B cell (primary cell): Measurements from ENCODE around the gene CLP1.

Experiments
- EZH2 ChIP-seq: IDR thresholded peaks from 2 replicates; pipeline ENCODE4 v1.6.1; 2012; ENCODE audit warnings: borderline replicate concordance, low read depth, mild to moderate bottlenecking, moderate library complexity, low read length; ENCODE audit not compliant: insufficient read depth, poor library complexity, severe bottlenecking
- TF ChIP-seq, protein P1 (sequence below): fragments of 200-600 bp; IDR thresholded peaks from one replicate; pipeline ENCODE4 v1.8.0; 2022; ENCODE audit warnings: antibody characterized with exemption, mild to moderate bottlenecking

DNA sequence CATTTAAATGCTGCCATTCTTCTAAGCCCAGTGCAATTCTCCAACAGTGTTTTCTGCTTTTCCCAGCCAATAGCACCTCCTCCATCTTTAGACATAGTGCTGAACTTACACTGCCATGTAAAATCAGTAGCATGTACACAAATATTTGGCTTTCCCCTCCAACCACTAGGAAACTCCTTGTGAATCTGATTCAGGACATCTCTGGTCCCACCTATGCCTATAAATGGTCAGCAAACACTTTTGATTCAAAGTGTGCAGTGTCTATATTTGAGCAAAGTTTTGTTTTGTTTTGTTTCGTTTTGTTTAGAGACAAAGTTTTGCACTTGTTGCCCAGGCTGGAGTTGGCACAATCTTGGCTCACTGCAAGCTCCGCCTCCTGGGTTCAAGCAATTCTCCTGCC lies 32.7 kb upstream of the CLP1 start:
- TF ChIP-seq, protein P1, sequence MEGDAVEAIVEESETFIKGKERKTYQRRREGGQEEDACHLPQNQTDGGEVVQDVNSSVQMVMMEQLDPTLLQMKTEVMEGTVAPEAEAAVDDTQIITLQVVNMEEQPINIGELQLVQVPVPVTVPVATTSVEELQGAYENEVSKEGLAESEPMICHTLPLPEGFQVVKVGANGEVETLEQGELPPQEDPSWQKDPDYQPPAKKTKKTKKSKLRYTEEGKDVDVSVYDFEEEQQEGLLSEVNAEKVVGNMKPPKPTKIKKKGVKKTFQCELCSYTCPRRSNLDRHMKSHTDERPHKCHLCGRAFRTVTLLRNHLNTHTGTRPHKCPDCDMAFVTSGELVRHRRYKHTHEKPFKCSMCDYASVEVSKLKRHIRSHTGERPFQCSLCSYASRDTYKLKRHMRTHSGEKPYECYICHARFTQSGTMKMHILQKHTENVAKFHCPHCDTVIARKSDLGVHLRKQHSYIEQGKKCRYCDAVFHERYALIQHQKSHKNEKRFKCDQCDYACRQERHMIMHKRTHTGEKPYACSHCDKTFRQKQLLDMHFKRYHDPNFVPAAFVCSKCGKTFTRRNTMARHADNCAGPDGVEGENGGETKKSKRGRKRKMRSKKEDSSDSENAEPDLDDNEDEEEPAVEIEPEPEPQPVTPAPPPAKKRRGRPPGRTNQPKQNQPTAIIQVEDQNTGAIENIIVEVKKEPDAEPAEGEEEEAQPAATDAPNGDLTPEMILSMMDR = no peak
- no peak for TF ChIP-seq EZH2
